GM18520 (cell line): ENCODE results near the gene IL17RB.

Experiments used
- ATAC-seq: cut with Tn5 transposase; IDR thresholded peaks from one replicate; pipeline ENCODE4 v1.9.1; 2021; ENCODE audit not compliant: unreplicated experiment

The IL17RB gene

GRCh38 chr3:53811143-53811927 is 35.0 kb upstream of the IL17RB start:
- ATAC-seq = no peak

GRCh38 chr3:53812434-53812833 is 33.9 kb upstream of the IL17RB start:
- ATAC-seq = no peak

GRCh38 chr3:53813229-53813628 is 33.1 kb upstream of the IL17RB start:
- no peak for ATAC-seq

- no peak for ATAC-seq
These were observed 32.5 kb upstream of the IL17RB start for GRCh38 chr3:53813876-53814275.

GRCh38 chr3:53815067-53815466 is 31.3 kb upstream of the IL17RB start:
- ATAC-seq = no peak

- ATAC-seq = no peak
These were observed 30.7 kb upstream of the IL17RB start for GRCh38 chr3:53815651-53816050.

GRCh38 chr3:53816425-53816824 is 29.9 kb upstream of the IL17RB start:
- no peak for ATAC-seq

GRCh38 chr3:53817211-53817610 is 29.2 kb upstream of the IL17RB start:
- no peak for ATAC-seq

GRCh38 chr3:53817809-53818208 is 28.6 kb upstream of the IL17RB start:
- ATAC-seq = no peak

- ATAC-seq = no peak
These were observed 27.9 kb upstream of the IL17RB start for GRCh38 chr3:53818221-53819162.

- no peak for ATAC-seq
These were observed 27.1 kb upstream of the IL17RB start for GRCh38 chr3:53819163-53819868.

- ATAC-seq = no peak
These were observed 26.3 kb upstream of the IL17RB start for GRCh38 chr3:53820084-53820483.

GRCh38 chr3:53820756-53821580 is 25.4 kb upstream of the IL17RB start:
- no peak for ATAC-seq

GRCh38 chr3:53821631-53822121 is 24.7 kb upstream of the IL17RB start:
- no peak for ATAC-seq

GRCh38 chr3:53822331-53822741 is 24.0 kb upstream of the IL17RB start:
- ATAC-seq = no peak

- no peak for ATAC-seq
These were observed 23.1 kb upstream of the IL17RB start for GRCh38 chr3:53823026-53823955.

- no peak for ATAC-seq
These were observed 22.3 kb upstream of the IL17RB start for GRCh38 chr3:53823956-53824657.

- no peak for ATAC-seq
These were observed 21.6 kb upstream of the IL17RB start for GRCh38 chr3:53824795-53825194.

- ATAC-seq = no peak
These were observed 20.3 kb upstream of the IL17RB start for GRCh38 chr3:53826048-53826447.
